ENCODE data around the gene ZBTB12.
"Not testable (repeated sequence)": the region's sequence is repeated elsewhere in the genome, so short reads cannot be mapped to it uniquely, and the experiment has no call there.

Gene ZBTB12

GRCh38 chr6:31901953-31902643 is at the start of gene ZBTB12:
Gene ZBTB12 (minus strand): TSS chr6:31902086. CDS start chr6:31901305, 781 bp downstream.
- DNase-seq: peak; percentile 46

GRCh38 chr6:31949926-31950548 is 48.2 kb upstream of the ZBTB12 start:
- DNase-seq: no peak

GRCh38 chr6:31948753-31949413 is 47.0 kb upstream of the ZBTB12 start:
- DNase-seq: peak; percentile 80

GRCh38 chr6:31948306-31948705 is 46.4 kb upstream of the ZBTB12 start:
- DNase-seq: no peak

GRCh38 chr6:31947864-31948263 is 46.0 kb upstream of the ZBTB12 start:
- DNase-seq: no peak

GRCh38 chr6:31947070-31947675 is 45.3 kb upstream of the ZBTB12 start:
- no peak for DNase-seq

- no peak for DNase-seq
Observed at GRCh38 chr6:31946370-31946885, 44.5 kb upstream of the ZBTB12 start.

- peak; percentile 93 for DNase-seq
Observed at GRCh38 chr6:31945507-31946369, 43.9 kb upstream of the ZBTB12 start, which contains the start of gene CFB. Gene CFB (plus strand): TSS chr6:31946095. CDS start chr6:31946222, 127 bp downstream.

- DNase-seq: no peak
Observed at GRCh38 chr6:31945154-31945506, 43.2 kb upstream of the ZBTB12 start.

- DNase-seq: no peak
Observed at GRCh38 chr6:31943742-31944141, 41.9 kb upstream of the ZBTB12 start.

GRCh38 chr6:31940256-31940664 is 38.4 kb upstream of the ZBTB12 start:
- DNase-seq: no peak

- DNase-seq: no peak
Observed at GRCh38 chr6:31935823-31936222, 33.9 kb upstream of the ZBTB12 start.

- DNase-seq: peak; percentile 42
Observed at GRCh38 chr6:31935021-31935420, 33.1 kb upstream of the ZBTB12 start.

- no peak for DNase-seq
Observed at GRCh38 chr6:31933537-31933936, 31.7 kb upstream of the ZBTB12 start.

GRCh38 chr6:31932137-31932536 is 30.3 kb upstream of the ZBTB12 start:
- DNase-seq: not testable (repeated sequence)

- no peak for DNase-seq
Observed at GRCh38 chr6:31930962-31931361, 29.1 kb upstream of the ZBTB12 start.

GRCh38 chr6:31928672-31928939 is 26.7 kb upstream of the ZBTB12 start:
- DNase-seq: no peak

- DNase-seq: no peak
Observed at GRCh38 chr6:31927863-31928671, 26.2 kb upstream of the ZBTB12 start.

- DNase-seq: no peak
Observed at GRCh38 chr6:31927242-31927862, 25.5 kb upstream of the ZBTB12 start, which contains the start of gene C2. Gene C2 (plus strand): TSS chr6:31927717. CDS start chr6:31927753, 36 bp downstream.

- no peak for DNase-seq
Observed at GRCh38 chr6:31922942-31923341, 21.1 kb upstream of the ZBTB12 start.

- DNase-seq: peak; percentile 90
Observed at GRCh38 chr6:31920811-31921210, 18.9 kb upstream of the ZBTB12 start.
